ENCODE data around the gene NDC80.

- no peak for TF ChIP-seq POLR2A (IDR thresholded peaks at IDR 0.05; ENCODE audit: low read length)
- no peak for TF ChIP-seq GATA1 (IDR thresholded peaks at IDR 0.05; ENCODE audit: low read depth, low read length)
These were observed 16.7 kb upstream of the NDC80 start for GRCh38 chr18:2554696-2555095.

Measured in erythroblast (primary cell).